ENCODE measurements around the gene ESAM. TPM values are rescaled to one million over a fixed set of nuclear protein-coding genes. Genes with fewer than 3 reads are reported as not detected.

ESAM gene
- total RNA-seq = under 1 TPM; 0.31 to 0.68 TPM
- 1.4 TPM for polyA plus RNA-seq (2013, experiment 1 of 2)
- polyA plus RNA-seq (2013, experiment 2 of 2) = 1.7 TPM
- long read RNA-seq, experiment 1 = 0 reads
- long read RNA-seq, experiment 2 = 0 reads
- long read RNA-seq, experiment 3, partial matches to known transcripts = 0 of 4 reads
- long read RNA-seq, experiment 3, other reads (novel, unspliced or antisense) = 3 of 4 reads
- long read RNA-seq, experiment 4 = 0 reads

- Histone ChIP-seq H3K4me1 (ENCODE audit: control insufficient read depth, insufficient read depth, low read length) (no peaks in the 10 kb centered on the region), H3K27me3 (ENCODE audit: control insufficient read depth, insufficient read depth, low read length, poor library complexity, severe bottlenecking) (peaks cover 58% of the 10 kb centered on the region), H3K27ac (ENCODE audit: low read depth, low read length) (no peak within 1 kb of the TSS), H3K9me3 (ENCODE audit: control insufficient read depth, low read length) (no peaks in the 10 kb centered on the region), H3K4me3 (ENCODE audit: low read length) (peak within 1 kb of the TSS; percentile 81), H3K9ac (ENCODE audit: extremely low read depth, low read length, poor library complexity, severe bottlenecking) (no peak within 1 kb of the TSS), H3K36me3 (ENCODE audit: control insufficient read depth, insufficient read depth, low read length) (peaks cover 24% of the 10 kb centered on the region)
- no peak for TF ChIP-seq CTCF (conservative IDR thresholded peaks at IDR 0.05)
- WGBS, 2 experiments (ENCODE audit: insufficient coverage in 1 of 2, insufficient read length in 1 of 2) = 0 to 1% methylated on average over 2 to 55 of the region's 55 CpGs
- Mint-ChIP-seq H3K4me3 (peak within 1 kb of the TSS; percentile 62), H3K36me3 (ENCODE audit: low read depth) (peaks cover 11% of the 10 kb centered on the region), H3K4me1 (peaks cover 15% of the 10 kb centered on the region), H3K9me3 (no peaks in the 10 kb centered on the region), H3K27me3 (ENCODE audit: insufficient read depth) (peaks cover 53% of the 10 kb centered on the region), H3K27ac (no peak within 1 kb of the TSS)
- peak; percentile 81 for DNase-seq
Measured at GRCh38 chr11:124762105-124762623, at the start of gene ESAM. ESAM (minus strand) TSS chr11:124762290; CDS start chr11:124762154, 136 bp downstream.

DNA sequence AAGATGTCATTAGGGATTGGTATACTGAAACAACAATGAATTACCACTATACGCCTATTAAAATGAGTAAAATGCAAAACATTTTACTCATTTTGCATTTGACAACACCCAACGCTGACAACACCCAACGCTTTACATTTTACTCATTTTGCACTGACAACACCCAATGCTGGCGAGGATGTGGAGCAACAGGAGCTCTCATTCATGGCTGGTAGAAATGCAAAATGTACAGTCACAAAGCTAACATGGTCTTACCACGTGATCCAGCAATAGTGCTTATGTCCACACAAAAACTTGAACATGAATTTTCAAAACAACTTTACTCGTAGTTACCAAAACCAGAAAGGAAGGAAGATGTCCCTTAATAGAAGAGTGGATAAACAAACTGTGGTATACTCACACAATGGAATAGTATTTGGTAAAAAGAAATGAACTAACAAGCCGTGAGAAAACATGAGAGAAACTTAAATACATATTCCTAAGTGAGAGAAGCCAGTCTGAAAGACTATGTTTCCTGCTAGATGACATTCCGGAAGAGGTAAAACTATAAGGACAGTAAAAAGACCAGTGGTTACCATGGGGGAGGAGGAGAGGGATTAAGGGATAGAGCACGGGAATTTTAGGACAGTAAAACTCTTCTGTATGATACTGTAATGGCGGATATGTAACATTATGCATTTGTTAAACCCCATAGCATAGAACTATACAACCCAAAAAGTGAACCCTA lies 49.5 kb upstream of the ESAM start:
- no peak overlapping the region for H3K27ac Mint-ChIP-seq
- WGBS, 2 experiments (ENCODE audit: insufficient coverage in 1 of 2, insufficient read length in 1 of 2) = 76 to 94% methylated on average over 4 to 8 of the region's 10 CpGs
- DNase-seq = no peak
- Histone ChIP-seq H3K27ac (ENCODE audit: low read depth, low read length) (no peak overlapping the region), H3K27me3 (ENCODE audit: control insufficient read depth, insufficient read depth, low read length, poor library complexity, severe bottlenecking) (no peaks in the 10 kb centered on the region), H3K9ac (ENCODE audit: extremely low read depth, low read length, poor library complexity, severe bottlenecking) (no peak overlapping the region), H3K36me3 (ENCODE audit: control insufficient read depth, insufficient read depth, low read length) (no peaks in the 10 kb centered on the region), H3K9me3 (ENCODE audit: control insufficient read depth, low read length) (no peaks in the 10 kb centered on the region), H3K4me3 (ENCODE audit: low read length) (no peak overlapping the region), H3K4me1 (ENCODE audit: control insufficient read depth, insufficient read depth, low read length) (no peaks in the 10 kb centered on the region)
- H3K4me3 Mint-ChIP-seq = no peak overlapping the region
- H3K9me3 Mint-ChIP-seq = peaks cover under 1% of the 10 kb centered on the region
- TF ChIP-seq CTCF (conservative IDR thresholded peaks at IDR 0.05) = no peak
- peaks cover 6% of the 10 kb centered on the region for H3K27me3 Mint-ChIP-seq (ENCODE audit: insufficient read depth)
- H3K36me3 Mint-ChIP-seq (ENCODE audit: low read depth) = no peaks in the 10 kb centered on the region
- H3K4me1 Mint-ChIP-seq = peaks cover 9% of the 10 kb centered on the region

DNA sequence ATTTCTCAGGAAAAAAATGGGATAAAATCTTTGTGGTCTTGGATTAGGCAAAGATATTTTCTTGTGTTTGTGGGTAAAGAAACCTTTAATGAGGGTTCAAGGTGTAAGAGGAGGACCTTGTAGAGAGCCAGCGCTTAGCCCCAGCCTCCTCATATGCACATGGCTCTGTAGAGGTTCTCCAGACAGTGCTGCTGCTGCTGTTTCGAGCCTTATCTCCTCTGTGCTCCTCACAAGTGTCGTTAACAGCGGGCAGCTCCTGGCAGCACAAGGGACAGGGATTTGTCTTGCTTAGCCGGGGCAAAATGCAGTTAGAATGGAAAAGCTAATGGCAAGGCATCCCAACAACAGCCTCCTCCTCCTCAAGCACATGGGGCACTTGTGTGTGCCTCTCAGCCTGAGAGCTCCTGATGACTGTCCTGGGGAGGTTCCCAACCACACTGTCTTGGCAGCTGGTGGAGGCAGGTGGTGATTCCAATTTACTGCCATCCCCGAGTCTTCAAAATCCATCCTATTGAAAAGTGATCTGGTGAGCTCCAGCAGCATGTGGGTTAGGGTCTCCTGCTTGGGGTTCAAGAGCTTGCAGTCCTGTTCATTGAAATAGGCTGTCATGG lies 45.7 kb upstream of the ESAM start:
- H3K4me3 Mint-ChIP-seq = no peak overlapping the region
- no peaks in the 10 kb centered on the region for H3K27me3 ChIP-seq (ENCODE audit: control insufficient read depth, insufficient read depth, low read length, poor library complexity, severe bottlenecking)
- no peak overlapping the region for H3K27ac Mint-ChIP-seq
- DNase-seq = no peak
- TF ChIP-seq CTCF (conservative IDR thresholded peaks at IDR 0.05) = no peak
- peaks cover 3% of the 10 kb centered on the region for H3K4me1 Mint-ChIP-seq
- no peak overlapping the region for H3K4me3 ChIP-seq (ENCODE audit: low read length)
- no peaks in the 10 kb centered on the region for H3K36me3 Mint-ChIP-seq (ENCODE audit: low read depth)
- no peaks in the 10 kb centered on the region for H3K9me3 Mint-ChIP-seq
- H3K27me3 Mint-ChIP-seq (ENCODE audit: insufficient read depth) = no peaks in the 10 kb centered on the region
- H3K27ac ChIP-seq (ENCODE audit: low read depth, low read length) = no peak overlapping the region
- H3K9me3 ChIP-seq (ENCODE audit: control insufficient read depth, low read length) = no peaks in the 10 kb centered on the region
- 83 to 91% methylated on average over 1 to 6 of the region's 6 CpGs for WGBS, 2 experiments (ENCODE audit: insufficient coverage in 1 of 2, insufficient read length in 1 of 2)
- no peaks in the 10 kb centered on the region for H3K4me1 ChIP-seq (ENCODE audit: control insufficient read depth, insufficient read depth, low read length)
- H3K9ac ChIP-seq (ENCODE audit: extremely low read depth, low read length, poor library complexity, severe bottlenecking) = no peak overlapping the region
- no peaks in the 10 kb centered on the region for H3K36me3 ChIP-seq (ENCODE audit: control insufficient read depth, insufficient read depth, low read length)
